Measurements from ENCODE around the gene NFIX.
"Not testable (repeated sequence)": the region's sequence is repeated elsewhere in the genome, so short reads cannot be mapped to it uniquely, and the experiment has no call there.

Gene NFIX

GRCh38 chr19:12994701-12995595 lies at the start of gene NFIX:
Gene NFIX, plus strand, starts transcription at chr19:12995475. Its CDS starts 363 bp downstream, at chr19:12995838.
- peak; percentile 91 for DNase-seq (ENCODE audit: low spot score)

GRCh38 chr19:12945479-12946091 lies 49.7 kb upstream of the NFIX start, which contains the start of gene RAD23A:
Gene RAD23A, plus strand, starts transcription at chr19:12945862. Its CDS starts 87 bp downstream, at chr19:12945949.
- peak; percentile 97 for DNase-seq (ENCODE audit: low spot score)

GRCh38 chr19:12946092-12946721 lies 49.1 kb upstream of the NFIX start:
- peak; percentile 91 for DNase-seq (ENCODE audit: low spot score)

- no peak for DNase-seq (ENCODE audit: low spot score)
These were observed 48.4 kb upstream of the NFIX start for GRCh38 chr19:12946731-12947496.

GRCh38 chr19:12947702-12948611 lies 47.3 kb upstream of the NFIX start:
- no peak for DNase-seq (ENCODE audit: low spot score)

- no peak for DNase-seq (ENCODE audit: low spot score)
These were observed 46.5 kb upstream of the NFIX start for GRCh38 chr19:12948612-12949362.

GRCh38 chr19:12949363-12950283 lies 45.7 kb upstream of the NFIX start:
- DNase-seq (ENCODE audit: low spot score), result no peak

- not testable (repeated sequence) for DNase-seq (ENCODE audit: low spot score)
These were observed 43.2 kb upstream of the NFIX start for GRCh38 chr19:12952050-12952449.

GRCh38 chr19:12952488-12953137 lies 42.7 kb upstream of the NFIX start:
- peak; percentile 78 for DNase-seq (ENCODE audit: low spot score)

GRCh38 chr19:12953138-12953798 lies 42.0 kb upstream of the NFIX start:
- DNase-seq (ENCODE audit: low spot score), result peak; percentile 37

- DNase-seq (ENCODE audit: low spot score), result no peak
These were observed 41.3 kb upstream of the NFIX start for GRCh38 chr19:12953799-12954611.

- no peak for DNase-seq (ENCODE audit: low spot score)
These were observed 40.7 kb upstream of the NFIX start for GRCh38 chr19:12954612-12954962.

GRCh38 chr19:12955575-12955974 lies 39.7 kb upstream of the NFIX start:
- not testable (repeated sequence) for DNase-seq (ENCODE audit: low spot score)

- no peak for DNase-seq (ENCODE audit: low spot score)
These were observed 39.3 kb upstream of the NFIX start for GRCh38 chr19:12955996-12956395.

- peak; percentile 91 for DNase-seq (ENCODE audit: low spot score)
These were observed 38.6 kb upstream of the NFIX start, which contains the start of gene GADD45GIP1 for GRCh38 chr19:12956446-12957388. Gene GADD45GIP1, minus strand, starts transcription at chr19:12957223. Its CDS starts 11 bp downstream, at chr19:12957212.
